A549 (cell line): Measurements from ENCODE around the gene ZNF750. TPM values are rescaled to one million over a fixed set of nuclear protein-coding genes. Genes with fewer than 3 reads are reported as not detected.

Source experiments
- ATAC-seq, 2 experiments: fragments of 200-7000 bp in 1 of 2; fragments of >200 bp in 1 of 2; cut with Nextera tagmentation in 1 of 2; cut with Tn5 transposase in 1 of 2; 3 replicates each; pipeline versions ENCODE4 v1.8.0 to v1.9.1; 2018 to 2020; ENCODE audit warnings: mild to moderate bottlenecking in 1 of 2, moderate library complexity in 1 of 2
- CTCF ChIA-PET: fragments of 300-600 bp; sonication (Branson Sonifier 250); formaldehyde crosslinking; extraction: SDS; loops from one replicate; lab custom pipeline; 2021; ENCODE audit warnings: antibody characterized with exemption, inconsistent platforms; lab: Yijun Ruan, JAX
- POLR2A ChIA-PET: fragments of 350-600 bp; formaldehyde crosslinking; extraction: SDS; loops from one replicate; lab custom pipeline; 2021; ENCODE audit warnings: antibody characterized with exemption, inconsistent platforms; lab: Yijun Ruan, JAX
- DNase-seq, 2 experiments: peaks; one replicate each; pipeline versions ENCODE4 v3.0.0 to v3.0.0-alpha.2; 2011 to 2016; ENCODE audit warnings: low read depth in 1 of 2, low spot score in 1 of 2
- FAIRE-seq: peaks from 2 replicates; lab custom pipeline; 2011; peaks lifted over from hg19 to GRCh38; lab: Jason Lieb, UNC
- H3K27ac ChIP-seq, 2 experiments: fragments of >200 bp; sonication (Bioruptor Twin); formaldehyde crosslinking; 3 replicates each; pipeline ENCODE4 v1.5.1; 2016 to 2017
- H3K4me1 ChIP-seq: fragments of >200 bp; sonication (Bioruptor Twin); formaldehyde crosslinking; 3 replicates; pipeline ENCODE4 v1.6.1; 2016
- H3K4me2 ChIP-seq: fragments of >200 bp; sonication (Bioruptor Twin); formaldehyde crosslinking; 3 replicates; pipeline ENCODE4 v1.6.1; 2016
- H3K4me3 ChIP-seq: fragments of >200 bp; sonication (Bioruptor Twin); formaldehyde crosslinking; 3 replicates; pipeline ENCODE4 v1.5.1; 2016
- H3K9me3 ChIP-seq: fragments of >200 bp; sonication (Bioruptor Twin); formaldehyde crosslinking; 3 replicates; pipeline ENCODE4 v1.6.1; 2016
- BHLHE40 ChIP-seq: IDR thresholded peaks from 2 replicates; pipeline ENCODE4 v1.6.1; 2012; ENCODE audit warnings: low read depth, low read length, inconsistent platforms
- CBX8 ChIP-seq: fragments of 200-600 bp; sonication (generic); IDR thresholded peaks from 2 replicates; pipeline ENCODE4 v1.6.1; 2016
- CHD2 ChIP-seq: fragments of 150-350 bp; IDR thresholded peaks from 2 replicates; pipeline ENCODE4 v1.6.1; 2014; ENCODE audit warnings: low read length; ENCODE audit not compliant: partially characterized antibody
- FOSL2 ChIP-seq, 2 experiments: fragments of 450-650 bp in 1 of 2; fragments of >200 bp in 1 of 2; sonication (Bioruptor Twin) in 1 of 2; formaldehyde crosslinking; IDR thresholded peaks; 2 replicates each; pipeline versions ENCODE4 v1.5.0 to v1.6.1; 2016 to 2020; ENCODE audit warnings: mild to moderate bottlenecking in 1 of 2, moderate library complexity in 1 of 2
- FOXS1 ChIP-seq: fragments of 250-450 bp; sonication (Bioruptor Pico); IDR thresholded peaks from 2 replicates; pipeline ENCODE4 v1.5.0; 2020; ENCODE audit warnings: mild to moderate bottlenecking, moderate library complexity
- HMGXB4 ChIP-seq: fragments of 250-450 bp; sonication (Bioruptor Pico); IDR thresholded peaks from 2 replicates; pipeline ENCODE4 v1.5.0; 2021; ENCODE audit warnings: mild to moderate bottlenecking, moderate library complexity, borderline replicate concordance
- HOXB13 ChIP-seq: fragments of 250-450 bp; sonication (Bioruptor Pico); IDR thresholded peaks from 2 replicates; pipeline ENCODE4 v1.5.0; 2020; ENCODE audit warnings: low read depth, mild to moderate bottlenecking, moderate library complexity
- JUNB ChIP-seq: fragments of >200 bp; sonication (Bioruptor Twin); formaldehyde crosslinking; IDR thresholded peaks from 2 replicates; pipeline ENCODE4 v1.6.1; 2016
- MAFK ChIP-seq: fragments of 450-650 bp; IDR thresholded peaks from 2 replicates; pipeline ENCODE4 v1.6.1; 2014; ENCODE audit not compliant: partially characterized antibody
- NPAS2 ChIP-seq: fragments of 250-450 bp; sonication (Bioruptor Pico); IDR thresholded peaks from 2 replicates; pipeline ENCODE4 v1.8.0; 2022; ENCODE audit warnings: mild to moderate bottlenecking, moderate library complexity, borderline replicate concordance
- PBX3 ChIP-seq: IDR thresholded peaks from 2 replicates; pipeline ENCODE4 v1.6.1; 2012
- POLR2A ChIP-seq: IDR thresholded peaks from 2 replicates; pipeline ENCODE4 v1.6.1; 2012; ENCODE audit warnings: mild to moderate bottlenecking, low read length
- RARB ChIP-seq: fragments of 250-450 bp; sonication (Bioruptor Pico); IDR thresholded peaks from 2 replicates; pipeline ENCODE4 v1.8.0; 2021; ENCODE audit warnings: mild to moderate bottlenecking, moderate library complexity
- REST ChIP-seq: fragments of 200-600 bp; sonication (generic); IDR thresholded peaks from 2 replicates; pipeline ENCODE4 v1.6.1; 2016; ENCODE audit warnings: antibody characterized with exemption, mild to moderate bottlenecking, moderate library complexity
- RFX5 ChIP-seq: fragments of 450-650 bp; IDR thresholded peaks from 2 replicates; pipeline ENCODE4 v1.7.1; 2014; ENCODE audit warnings: antibody characterized with exemption, mild to moderate bottlenecking, moderate library complexity
- TFCP2L1 ChIP-seq: fragments of 250-450 bp; sonication (Bioruptor Pico); IDR thresholded peaks from 2 replicates; pipeline ENCODE4 v1.5.0; 2021; ENCODE audit warnings: mild to moderate bottlenecking
- USF2 ChIP-seq: fragments of 450-650 bp; IDR thresholded peaks from 2 replicates; pipeline ENCODE4 v1.6.1; 2014; ENCODE audit warnings: antibody characterized with exemption
- WGBS: methylation state at CpG from one replicate; pipeline ENCODE4 v1.1.6; 2017; ENCODE audit errors: missing lambda C conversion rate; 5-methylcytosine and 5-hydroxymethylcytosine counted together
- polyA plus RNA-seq, 4 experiments: library from polyadenylated mRNA; depleted of rRNA in 3 of 4; stranded (reverse); fragments of >200 nt; fragmentation: RNase III in 1 of 4; extraction: RNeasy Plus Mini Kit Qiagen cat#74134 plus additional on column Dnase treatment in 1 of 4; gene quantifications; 2 replicates in 3 of 4; 3 replicates in 1 of 4; pipeline ENCODE4 v1.2.3, GENCODE V29; 2011 to 2017

ZNF750 gene
- polyA plus RNA-seq, 2 of the 4 experiments (the other 2 are of a cell fraction): not detected

- no peak overlapping the region for H3K4me2 ChIP-seq
- H3K4me3 ChIP-seq: no peak overlapping the region
- TF ChIP-seq REST (no peak), BHLHE40 (no peak), POLR2A (no peak), PBX3 (no peak), RARB (no peak), RFX5 (no peak), NPAS2 (CRISPR knock-in tag) (no peak), USF2 (no peak), JUNB (no peak), CBX8 (no peak), HMGXB4 (no peak), CHD2 (no peak), MAFK (no peak), TFCP2L1 (no peak), FOXS1 (CRISPR knock-in tag) (no peak)
- ChIA-PET POLR2A (no interaction called here), CTCF (interaction anchor here (1.3 to 2.2 kb wide), 4 partner anchors 9 to 90 kb away, joined by 3 to 10 read pairs (median 6); no protein-coding TSS in a partner anchor)
- DNase-seq (no peak), ATAC-seq (no peak), FAIRE-seq (no peak)
- peaks cover 11% of the 10 kb centered on the region; the same call in 2 of the 3 replicates for H3K4me1 ChIP-seq
- 90% methylated on average over 6 of the region's 16 CpGs for WGBS
- H3K9me3 ChIP-seq: no peaks in the 10 kb centered on the region
- H3K27ac ChIP-seq: no peak overlapping the region
Measured at GRCh38 chr17:82864713-82865248, 25.0 kb upstream of the ZNF750 start.

- Histone ChIP-seq H3K27ac (peak overlapping the region in 1 of 2 experiments; percentile 18; a peak in 1 of 6 replicates), H3K4me1 (peaks cover 16% of the 10 kb centered on the region; the same call in 2 of the 3 replicates), H3K9me3 (no peaks in the 10 kb centered on the region), H3K4me3 (no peak overlapping the region), H3K4me2 (no peak overlapping the region)
- WGBS: 85% methylated on average over 17 of the region's 18 CpGs
- no peak for FAIRE-seq
- DNase-seq: no peak
- POLR2A ChIA-PET: no interaction called here
- ATAC-seq: peak in 1 of 2 experiments; percentile 22; a peak in 3 of 6 replicates
- TF ChIP-seq HOXB13 (CRISPR knock-in tag) (no peak), FOSL2 (IDR thresholded peaks at IDR 0.05) (no peak), FOSL2 (CRISPR knock-in tag; IDR thresholded peaks at IDR 0.05) (peak; percentile 68; the same call in 1 of the 2 replicates)
- CTCF ChIA-PET: interaction anchor here (1.2 to 2.2 kb wide), 5 partner anchors 9 to 89 kb away, joined by 3 to 10 read pairs (median 5); no protein-coding TSS in a partner anchor
Measured at GRCh38 chr17:82863941-82864712, 24.3 kb upstream of the ZNF750 start.
